Measurements from ENCODE around the gene MYLIP.

DNA sequence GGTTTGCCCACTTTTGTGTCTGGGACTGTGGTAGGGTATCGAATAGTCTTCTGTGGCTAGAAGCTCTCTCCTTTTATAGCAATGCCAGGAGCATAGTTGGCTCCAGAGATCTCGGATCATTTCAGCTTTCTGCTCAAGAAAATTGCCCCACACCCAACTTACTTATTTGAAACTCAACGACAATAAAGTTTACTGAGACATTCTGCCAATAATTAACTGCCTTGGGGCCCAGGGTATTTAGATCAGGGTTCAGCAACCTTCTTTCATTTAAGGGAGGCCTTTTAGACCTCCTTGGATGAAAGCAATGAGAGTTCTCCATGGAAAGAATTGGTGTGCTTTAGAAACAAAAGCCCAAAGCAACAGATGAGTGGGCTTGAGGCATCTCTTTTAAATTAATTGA is 55.7 kb downstream of the MYLIP start:
- TF ChIP-seq EZH2 (IDR thresholded peaks at IDR 0.05; ENCODE audit: borderline replicate concordance, insufficient read depth, low read depth, low read length, poor library complexity, severe bottlenecking) (no peak), CTCF (IDR thresholded peaks at IDR 0.05) (no peak)

All from B cell (primary cell).